ENCODE results near the gene RBM10.

RBM10 gene

GRCh38 chrX:47231167-47231566 is 86.1 kb downstream of the RBM10 start:
- TF ChIP-seq POLR2AphosphoS5 (IDR thresholded peaks at IDR 0.05; ENCODE audit: low read depth, low read length), result no peak
- TF ChIP-seq SIN3A (IDR thresholded peaks at IDR 0.05; ENCODE audit: borderline replicate concordance, insufficient read depth, low read length), result no peak
- no peak for TF ChIP-seq FOXP2 (optimal IDR thresholded peaks at IDR 0.05; ENCODE audit: borderline replicate concordance, extremely low read depth, extremely low read length, insufficient read depth)
- no peak for TF ChIP-seq REST (IDR thresholded peaks at IDR 0.05; ENCODE audit: insufficient read depth in 1 of 2, low read depth in 2 of 2, low read length in 2 of 2)
- TF ChIP-seq TAF1 (IDR thresholded peaks at IDR 0.05; ENCODE audit: borderline replicate concordance, insufficient read depth, low read length), result no peak

GRCh38 chrX:47232197-47232802 is 87.3 kb downstream of the RBM10 start:
- TF ChIP-seq POLR2AphosphoS5 (IDR thresholded peaks at IDR 0.05; ENCODE audit: low read depth, low read length), result no peak
- no peak for TF ChIP-seq TAF1 (IDR thresholded peaks at IDR 0.05; ENCODE audit: borderline replicate concordance, insufficient read depth, low read length)
- no peak for TF ChIP-seq SIN3A (IDR thresholded peaks at IDR 0.05; ENCODE audit: borderline replicate concordance, insufficient read depth, low read length)
- TF ChIP-seq FOXP2 (optimal IDR thresholded peaks at IDR 0.05; ENCODE audit: borderline replicate concordance, extremely low read depth, extremely low read length, insufficient read depth), result no peak
- TF ChIP-seq REST (IDR thresholded peaks at IDR 0.05; ENCODE audit: insufficient read depth in 1 of 2, low read depth in 2 of 2, low read length in 2 of 2), result no peak

- TF ChIP-seq SIN3A (IDR thresholded peaks at IDR 0.05; ENCODE audit: borderline replicate concordance, insufficient read depth, low read length), result no peak
- TF ChIP-seq POLR2AphosphoS5 (IDR thresholded peaks at IDR 0.05; ENCODE audit: low read depth, low read length), result no peak; the same call in 1 of the 2 replicates
- TF ChIP-seq REST (IDR thresholded peaks at IDR 0.05; ENCODE audit: insufficient read depth in 1 of 2, low read depth in 2 of 2, low read length in 2 of 2), result no peak
- no peak for TF ChIP-seq FOXP2 (optimal IDR thresholded peaks at IDR 0.05; ENCODE audit: borderline replicate concordance, extremely low read depth, extremely low read length, insufficient read depth)
- TF ChIP-seq TAF1 (IDR thresholded peaks at IDR 0.05; ENCODE audit: borderline replicate concordance, insufficient read depth, low read length), result no peak
Observed at GRCh38 chrX:47232803-47233332, 87.8 kb downstream of the RBM10 start, which contains the start of gene USP11. Gene USP11, plus strand, starts transcription at chrX:47233009. Its CDS starts 35 bp downstream, at chrX:47233044.

GRCh38 chrX:47233333-47234113 is 88.5 kb downstream of the RBM10 start:
- TF ChIP-seq POLR2AphosphoS5 (IDR thresholded peaks at IDR 0.05; ENCODE audit: low read depth, low read length) (peak; percentile 65), FOXP2 (optimal IDR thresholded peaks at IDR 0.05; ENCODE audit: borderline replicate concordance, extremely low read depth, extremely low read length, insufficient read depth) (no peak), REST (IDR thresholded peaks at IDR 0.05; ENCODE audit: insufficient read depth in 1 of 2, low read depth in 2 of 2, low read length in 2 of 2) (no peak), TAF1 (IDR thresholded peaks at IDR 0.05; ENCODE audit: borderline replicate concordance, insufficient read depth, low read length) (peak; percentile 70; the same call in 1 of the 2 replicates), SIN3A (IDR thresholded peaks at IDR 0.05; ENCODE audit: borderline replicate concordance, insufficient read depth, low read length) (no peak; the same call in 1 of the 2 replicates)

Measured in PFSK-1 (cell line).